Measurements from ENCODE around the gene WFDC11.

DNA sequence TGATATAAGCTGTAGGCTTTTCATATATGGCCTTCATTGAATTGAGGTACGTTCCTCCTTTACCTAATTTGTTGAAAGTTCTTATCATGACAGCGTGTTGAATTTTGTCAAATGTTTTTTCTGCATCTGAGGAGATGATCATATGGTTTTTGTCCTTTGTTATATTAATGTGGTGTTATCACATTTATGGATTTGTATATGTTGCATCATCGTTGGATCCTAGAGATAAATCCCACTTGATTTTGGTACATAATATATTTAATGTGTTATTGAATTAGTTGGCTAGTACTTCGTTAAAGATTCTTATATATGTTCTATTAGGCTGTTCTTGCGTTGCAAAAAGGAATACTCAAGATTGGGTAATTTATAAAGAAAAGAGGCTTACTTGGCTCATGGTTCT, 30.4 kb downstream of the WFDC11 start:
- TF ChIP-seq, protein P1, sequence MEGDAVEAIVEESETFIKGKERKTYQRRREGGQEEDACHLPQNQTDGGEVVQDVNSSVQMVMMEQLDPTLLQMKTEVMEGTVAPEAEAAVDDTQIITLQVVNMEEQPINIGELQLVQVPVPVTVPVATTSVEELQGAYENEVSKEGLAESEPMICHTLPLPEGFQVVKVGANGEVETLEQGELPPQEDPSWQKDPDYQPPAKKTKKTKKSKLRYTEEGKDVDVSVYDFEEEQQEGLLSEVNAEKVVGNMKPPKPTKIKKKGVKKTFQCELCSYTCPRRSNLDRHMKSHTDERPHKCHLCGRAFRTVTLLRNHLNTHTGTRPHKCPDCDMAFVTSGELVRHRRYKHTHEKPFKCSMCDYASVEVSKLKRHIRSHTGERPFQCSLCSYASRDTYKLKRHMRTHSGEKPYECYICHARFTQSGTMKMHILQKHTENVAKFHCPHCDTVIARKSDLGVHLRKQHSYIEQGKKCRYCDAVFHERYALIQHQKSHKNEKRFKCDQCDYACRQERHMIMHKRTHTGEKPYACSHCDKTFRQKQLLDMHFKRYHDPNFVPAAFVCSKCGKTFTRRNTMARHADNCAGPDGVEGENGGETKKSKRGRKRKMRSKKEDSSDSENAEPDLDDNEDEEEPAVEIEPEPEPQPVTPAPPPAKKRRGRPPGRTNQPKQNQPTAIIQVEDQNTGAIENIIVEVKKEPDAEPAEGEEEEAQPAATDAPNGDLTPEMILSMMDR (optimal IDR thresholded peaks at IDR 0.05 in 1 of 3, IDR thresholded peaks at IDR 0.05 in 1 of 3, conservative IDR thresholded peaks at IDR 0.05 in 1 of 3; ENCODE audit: extremely low read depth in 1 of 3, insufficient read depth in 2 of 3, low read length in 3 of 3), result no peak
- no peak for TF ChIP-seq EZH2 (IDR thresholded peaks at IDR 0.05; ENCODE audit: low read length)
